Esophagus squamous epithelium (tissue), 4 donors: Measurements from ENCODE around the gene OPTC.

Experiments
- CTCF ChIP-seq, 6 experiments: fragments of 450-650 bp in 4 of 6; fragments of 200-600 bp in 2 of 6; sonication (generic) in 2 of 6; IDR thresholded peaks; one replicate each; pipeline ENCODE4 v1.5.1; 2016 to 2019; ENCODE audit warnings: antibody characterized with exemption in 6 of 6, mild to moderate bottlenecking in 4 of 6, moderate library complexity in 4 of 6
- POLR2A ChIP-seq, 4 donors: fragments of 450-650 bp; IDR thresholded peaks; one replicate each; pipeline ENCODE4 v1.6.1; 2017; ENCODE audit warnings: antibody characterized with exemption in 4 of 4, mild to moderate bottlenecking in 4 of 4, moderate library complexity in 3 of 4

- TF ChIP-seq POLR2A (IDR thresholded peaks at IDR 0.05) (no peak), CTCF (IDR thresholded peaks at IDR 0.05) (no peak)
Observed at GRCh38 chr1:203547147-203547546, 53.2 kb downstream of the OPTC start.
